SU-DHL-6 (cell line): ENCODE measurements around the gene KCND3.

Source experiments
- H2AFZ ChIP-seq: fragments of 200-600 bp; sonication (generic); 2 replicates; pipeline ENCODE4 v1.6.1; 2014; ENCODE audit warnings: low read depth, mild to moderate bottlenecking, moderate library complexity, mixed read lengths, antibody characterized with exemption, low read length; ENCODE audit not compliant: severe bottlenecking
- H3F3A ChIP-seq: fragments of 200-600 bp; shearing (Covaris generic); 2 replicates; pipeline ENCODE4 v1.6.0; 2016; ENCODE audit warnings: antibody characterized with exemption, mild to moderate bottlenecking; ENCODE audit not compliant: insufficient read depth
- H3K27ac ChIP-seq: fragments of 200-600 bp; sonication (generic); 2 replicates; pipeline ENCODE4 v1.5.1; 2016; ENCODE audit warnings: low read depth, mild to moderate bottlenecking, low read length, moderate library complexity, mixed read lengths
- H3K27me3 ChIP-seq: fragments of 200-600 bp; sonication (generic), shearing (Covaris generic); 2 replicates; pipeline ENCODE4 v1.6.0; 2014; ENCODE audit warnings: mild to moderate bottlenecking, low read length
- H3K36me3 ChIP-seq: fragments of 200-600 bp; sonication (generic); 2 replicates; pipeline ENCODE4 v1.6.1; 2014; ENCODE audit warnings: mild to moderate bottlenecking, low read length, mixed read lengths
- H3K4me2 ChIP-seq: fragments of 300-600, 200-600 bp; shearing (Covaris generic), sonication (generic); 2 replicates; pipeline ENCODE4 v1.6.0; 2014; ENCODE audit warnings: low read length, low read depth, mild to moderate bottlenecking; ENCODE audit not compliant: poor library complexity, severe bottlenecking
- H3K4me3 ChIP-seq: fragments of 200-600 bp; sonication (generic); 2 replicates; pipeline ENCODE4 v1.5.1; 2014; ENCODE audit warnings: antibody characterized with exemption, low read length, mild to moderate bottlenecking, mixed read lengths; ENCODE audit not compliant: insufficient read depth, poor library complexity, severe bottlenecking
- H3K79me2 ChIP-seq: fragments of 200-600 bp; sonication (generic); 2 replicates; pipeline ENCODE4 v1.6.1; 2014; ENCODE audit warnings: mild to moderate bottlenecking, low read length, moderate library complexity; ENCODE audit not compliant: insufficient read depth
- H3K9ac ChIP-seq: fragments of 200-600 bp; sonication (generic); 2 replicates; pipeline ENCODE4 v1.7.0; 2014; ENCODE audit warnings: mild to moderate bottlenecking, low read length
- H3K9me2 ChIP-seq: fragments of 200-600 bp; sonication (generic); replicated peaks from 2 replicates; pipeline ENCODE4 v1.6.1; 2014; ENCODE audit warnings: low read length; ENCODE audit not compliant: insufficient read depth
- H3K9me3 ChIP-seq: fragments of 200-600 bp; sonication (generic); 2 replicates; pipeline ENCODE4 v1.6.1; 2014; ENCODE audit warnings: low read length, mixed read lengths; ENCODE audit not compliant: insufficient read depth
- H4K20me1 ChIP-seq: fragments of 200-600 bp; sonication (generic); 2 replicates; pipeline ENCODE4 v1.6.1; 2014; ENCODE audit warnings: low read depth, mild to moderate bottlenecking, antibody characterized with exemption, low read length, moderate library complexity, mixed read lengths
- EZH2phosphoT487 ChIP-seq: fragments of 200-600 bp; sonication (generic), shearing (Covaris generic); conservative IDR thresholded peaks from 2 replicates; pipeline ENCODE4 v1.6.1; 2018; ENCODE audit warnings: mild to moderate bottlenecking, antibody characterized with exemption, low read length, moderate library complexity, mixed read lengths
- TF ChIP-seq, protein P1 (sequence below): fragments of 200-600 bp; sonication (generic); IDR thresholded peaks from one replicate; pipeline ENCODE4 v1.5.1; 2017; ENCODE audit warnings: antibody characterized with exemption, mild to moderate bottlenecking, low read length, moderate library complexity; ENCODE audit not compliant: insufficient read depth, poor library complexity, severe bottlenecking

KCND3 gene

DNA sequence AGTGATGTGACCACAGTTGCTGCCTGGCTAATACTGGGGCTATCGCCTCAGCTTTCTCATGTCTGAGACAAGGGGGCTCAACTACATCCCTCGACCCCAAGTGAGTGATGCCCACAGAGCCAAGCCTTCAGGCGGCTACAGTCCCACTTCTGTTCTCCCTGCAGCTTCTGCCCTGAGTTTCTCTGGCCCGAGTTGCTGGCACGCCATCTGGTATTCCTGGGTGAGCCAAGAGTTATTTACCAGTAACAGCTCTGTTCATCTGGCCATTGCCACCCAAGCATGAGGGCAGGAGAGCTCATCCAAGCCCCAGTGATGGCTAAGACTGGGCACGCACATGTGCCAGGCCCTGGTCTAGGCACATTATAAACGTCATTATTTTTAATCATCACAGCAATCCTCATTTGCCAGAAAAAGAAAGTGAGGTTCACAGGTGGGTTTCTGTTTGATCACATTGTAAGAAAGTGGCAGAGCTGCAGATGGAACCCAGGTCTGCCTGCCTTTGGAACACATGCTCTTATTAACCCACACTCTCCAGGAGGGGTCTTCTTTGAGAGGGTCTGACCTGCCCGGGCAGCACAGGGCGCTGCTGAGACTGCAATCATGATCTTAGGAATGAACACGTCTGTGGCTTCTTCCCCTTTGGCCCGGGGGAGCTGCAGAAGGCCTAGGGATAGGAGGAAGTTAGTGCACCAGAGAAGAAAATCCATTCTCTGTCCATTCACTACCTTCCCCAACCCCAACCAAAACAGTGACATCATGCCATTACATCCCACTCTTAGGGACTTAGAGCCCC, 27.5 kb downstream of the KCND3 start:
- Histone ChIP-seq H3K27me3 (no peaks in the 10 kb centered on the region), H3K9me2 (no peaks in the 10 kb centered on the region), H3K79me2 (no peaks in the 10 kb centered on the region), H3K9ac (no peak overlapping the region), H3K4me2 (no peak overlapping the region), H2AFZ (no peak overlapping the region), H4K20me1 (no peaks in the 10 kb centered on the region), H3F3A (no peaks in the 10 kb centered on the region), H3K9me3 (no peaks in the 10 kb centered on the region), H3K4me3 (no peak overlapping the region), H3K36me3 (no peaks in the 10 kb centered on the region), H3K27ac (no peak overlapping the region)
- TF ChIP-seq, protein P1, sequence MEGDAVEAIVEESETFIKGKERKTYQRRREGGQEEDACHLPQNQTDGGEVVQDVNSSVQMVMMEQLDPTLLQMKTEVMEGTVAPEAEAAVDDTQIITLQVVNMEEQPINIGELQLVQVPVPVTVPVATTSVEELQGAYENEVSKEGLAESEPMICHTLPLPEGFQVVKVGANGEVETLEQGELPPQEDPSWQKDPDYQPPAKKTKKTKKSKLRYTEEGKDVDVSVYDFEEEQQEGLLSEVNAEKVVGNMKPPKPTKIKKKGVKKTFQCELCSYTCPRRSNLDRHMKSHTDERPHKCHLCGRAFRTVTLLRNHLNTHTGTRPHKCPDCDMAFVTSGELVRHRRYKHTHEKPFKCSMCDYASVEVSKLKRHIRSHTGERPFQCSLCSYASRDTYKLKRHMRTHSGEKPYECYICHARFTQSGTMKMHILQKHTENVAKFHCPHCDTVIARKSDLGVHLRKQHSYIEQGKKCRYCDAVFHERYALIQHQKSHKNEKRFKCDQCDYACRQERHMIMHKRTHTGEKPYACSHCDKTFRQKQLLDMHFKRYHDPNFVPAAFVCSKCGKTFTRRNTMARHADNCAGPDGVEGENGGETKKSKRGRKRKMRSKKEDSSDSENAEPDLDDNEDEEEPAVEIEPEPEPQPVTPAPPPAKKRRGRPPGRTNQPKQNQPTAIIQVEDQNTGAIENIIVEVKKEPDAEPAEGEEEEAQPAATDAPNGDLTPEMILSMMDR, result no peak
- TF ChIP-seq EZH2phosphoT487, result no peak

DNA sequence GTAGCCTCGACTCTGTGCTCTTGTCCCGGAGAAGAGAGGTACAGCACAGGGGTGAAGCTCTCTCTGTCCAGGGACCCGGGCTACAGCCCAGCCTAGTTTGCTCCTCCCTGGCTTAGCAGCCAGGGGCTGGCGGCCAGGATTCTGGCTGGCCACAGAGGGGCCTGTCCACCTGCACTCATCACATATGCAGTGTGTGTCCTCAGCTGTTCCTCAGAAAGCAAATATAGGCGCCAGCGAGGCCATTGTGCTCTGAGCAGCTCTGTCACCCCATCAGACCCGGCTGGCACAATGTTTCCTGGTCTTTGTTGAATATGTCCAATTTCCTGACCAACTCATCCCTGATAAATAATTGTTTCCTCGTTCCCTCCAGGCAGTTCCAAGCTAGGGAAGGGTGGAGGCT, 28.5 kb downstream of the KCND3 start:
- Histone ChIP-seq H3K4me3 (no peak overlapping the region), H3K9me3 (no peaks in the 10 kb centered on the region), H3K9me2 (no peaks in the 10 kb centered on the region), H3K36me3 (no peaks in the 10 kb centered on the region), H3K9ac (no peak overlapping the region), H3K4me2 (no peak overlapping the region), H4K20me1 (no peaks in the 10 kb centered on the region), H3K27me3 (no peaks in the 10 kb centered on the region), H3K79me2 (no peaks in the 10 kb centered on the region), H3K27ac (no peak overlapping the region), H3F3A (no peaks in the 10 kb centered on the region), H2AFZ (no peak overlapping the region)
- TF ChIP-seq EZH2phosphoT487, result no peak

DNA sequence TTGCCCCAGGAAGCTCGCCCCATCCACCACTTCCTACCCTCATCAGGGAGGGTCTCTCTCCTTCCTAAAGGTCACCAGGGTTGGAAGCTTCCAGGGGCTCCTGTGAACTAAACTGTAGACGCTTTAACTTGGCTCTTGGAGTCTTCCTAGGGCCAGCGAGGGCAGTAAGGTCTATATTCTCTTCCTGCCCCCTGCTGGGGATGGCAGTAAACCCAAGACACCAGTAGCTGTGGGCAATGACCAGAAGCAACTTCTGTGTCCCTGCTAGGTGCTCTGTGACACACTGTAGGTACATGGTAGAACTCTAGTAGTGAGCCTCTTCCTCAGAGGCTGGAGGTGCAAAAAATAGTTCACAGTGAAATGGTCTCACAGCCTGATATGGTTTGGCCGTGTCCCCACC, 30.0 kb downstream of the KCND3 start:
- Histone ChIP-seq H3K4me2 (no peak overlapping the region), H3K36me3 (no peaks in the 10 kb centered on the region), H3K27me3 (no peaks in the 10 kb centered on the region), H3K9ac (no peak overlapping the region), H3K4me3 (no peak overlapping the region), H3K79me2 (no peaks in the 10 kb centered on the region), H3F3A (no peaks in the 10 kb centered on the region), H3K27ac (no peak overlapping the region), H3K9me2 (no peaks in the 10 kb centered on the region), H3K9me3 (no peaks in the 10 kb centered on the region), H4K20me1 (no peaks in the 10 kb centered on the region), H2AFZ (no peak overlapping the region)
- TF ChIP-seq EZH2phosphoT487, result no peak
- TF ChIP-seq, protein P1, result no peak

DNA sequence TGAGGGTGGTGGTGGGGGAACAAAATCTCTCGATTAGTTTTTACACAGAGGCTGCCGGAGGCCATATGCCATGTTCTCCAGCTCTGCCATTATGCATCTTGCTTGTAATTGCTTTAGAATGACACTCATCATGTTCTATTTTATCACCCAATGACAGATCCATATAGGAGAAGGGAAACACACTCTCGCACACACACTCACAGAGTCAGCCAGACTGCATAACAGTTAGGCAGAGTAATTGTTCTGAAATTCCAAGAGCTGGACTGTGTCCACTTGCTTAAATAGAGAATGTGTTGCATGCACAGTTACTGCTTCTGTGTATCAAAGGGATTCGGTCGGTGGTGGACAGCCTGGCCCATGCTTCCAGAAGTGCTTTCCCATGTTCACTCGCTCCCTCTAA, 30.6 kb downstream of the KCND3 start:
- H3K79me2 ChIP-seq, result no peaks in the 10 kb centered on the region
- no peaks in the 10 kb centered on the region for H4K20me1 ChIP-seq
- H3K9me3 ChIP-seq, result no peaks in the 10 kb centered on the region
- no peak overlapping the region for H3K9ac ChIP-seq
- H3K9me2 ChIP-seq, result no peaks in the 10 kb centered on the region
- no peaks in the 10 kb centered on the region for H3F3A ChIP-seq
- no peak overlapping the region for H2AFZ ChIP-seq
- no peak overlapping the region for H3K4me2 ChIP-seq
- H3K27ac ChIP-seq, result no peak overlapping the region
- no peak overlapping the region for H3K4me3 ChIP-seq
- no peak for TF ChIP-seq EZH2phosphoT487
- TF ChIP-seq, protein P1, result no peak
- H3K36me3 ChIP-seq, result no peaks in the 10 kb centered on the region
- no peaks in the 10 kb centered on the region for H3K27me3 ChIP-seq
